Activated CD8-positive, alpha-beta memory T cell treated with anti-CD3 and anti-CD28 coated beads for 48 hours (primary cell): ENCODE results near the gene SCAP.

ENCODE experiments used
- DNase-seq, 3 experiments: peaks; one replicate each; pipeline ENCODE4 v3.0.0-alpha.2; 2020; ENCODE audit warnings: low read depth in 2 of 3, low spot score in 2 of 3

The SCAP gene

DNA sequence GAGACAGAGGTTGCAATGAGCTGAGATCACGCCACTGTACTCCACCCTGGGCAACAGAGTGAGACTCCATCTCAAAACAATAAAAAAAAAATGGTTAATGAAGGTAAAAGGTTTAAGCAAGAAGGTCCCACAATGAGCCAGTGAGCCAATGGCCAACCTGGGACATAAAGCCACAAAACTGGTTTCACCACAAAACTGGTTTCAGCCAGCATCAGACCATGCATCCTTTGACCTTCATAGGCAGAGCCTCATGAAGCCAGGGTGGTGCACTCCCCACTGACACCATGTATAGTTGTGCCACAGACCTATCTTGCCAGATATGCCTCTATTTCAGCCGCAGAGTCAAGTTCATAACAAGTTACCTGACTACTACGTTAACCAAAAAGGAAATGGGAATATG is 41.9 kb downstream of the SCAP start:
- DNase-seq: no peak

DNA sequence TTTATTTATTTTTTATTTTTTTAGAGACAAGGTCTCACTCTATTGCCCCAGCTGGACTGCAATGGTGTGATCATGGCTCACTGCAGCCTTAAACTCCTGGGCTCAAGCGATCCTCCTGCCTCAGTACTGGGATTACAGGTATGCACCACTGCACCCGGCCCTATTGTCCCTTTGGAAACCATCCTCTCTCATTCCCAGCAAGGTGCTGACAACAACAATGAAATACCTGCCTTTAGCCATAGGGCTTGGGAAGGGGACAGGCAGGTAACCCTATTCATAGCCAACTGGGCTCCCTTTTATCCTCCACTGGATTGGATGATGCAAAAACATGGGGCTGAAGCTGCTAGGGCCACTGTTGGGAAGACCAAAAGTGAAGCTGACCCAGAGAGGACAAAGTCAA is 43.1 kb downstream of the SCAP start:
- DNase-seq: no peak

DNA sequence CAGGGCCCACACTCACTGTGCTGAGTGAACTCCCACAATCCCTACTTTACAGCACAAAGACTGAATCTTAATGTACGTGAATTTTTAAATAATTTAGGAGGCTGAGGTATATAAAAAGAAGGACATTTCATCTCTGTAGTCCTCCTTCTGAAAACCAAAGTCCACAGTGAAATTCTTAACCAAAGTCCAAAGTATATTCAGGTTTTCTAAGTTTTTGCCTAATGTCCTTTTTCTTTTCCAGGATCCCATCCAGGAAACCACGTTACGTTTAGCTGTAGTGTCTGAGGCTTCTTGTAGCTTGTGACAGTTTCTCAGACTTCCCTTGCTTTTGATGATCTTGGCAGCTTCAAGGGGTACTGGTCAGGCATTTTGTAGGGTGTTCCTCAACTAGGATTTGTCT is 44.5 kb downstream of the SCAP start:
- no peak for DNase-seq

DNA sequence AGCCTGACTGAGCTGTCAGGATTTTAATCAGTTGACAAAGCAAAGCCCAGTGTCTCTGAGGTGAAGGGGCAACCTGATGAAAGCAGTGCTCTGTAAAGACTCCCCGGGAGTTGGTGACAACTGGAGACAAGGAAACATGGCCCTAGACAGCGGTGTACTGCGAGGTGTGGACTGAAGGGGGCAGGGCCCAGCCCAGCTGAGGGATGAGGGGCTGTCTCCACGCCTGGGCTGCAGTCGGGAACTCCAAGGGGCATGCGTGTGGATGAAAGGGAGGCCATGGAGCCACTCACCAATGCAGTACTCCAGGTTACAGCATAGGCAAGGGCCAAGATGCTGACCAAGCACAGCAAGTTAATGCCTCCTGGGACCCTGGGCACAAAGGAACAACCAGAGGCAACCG is 45.1 kb downstream of the SCAP start:
- no peak for DNase-seq

DNA sequence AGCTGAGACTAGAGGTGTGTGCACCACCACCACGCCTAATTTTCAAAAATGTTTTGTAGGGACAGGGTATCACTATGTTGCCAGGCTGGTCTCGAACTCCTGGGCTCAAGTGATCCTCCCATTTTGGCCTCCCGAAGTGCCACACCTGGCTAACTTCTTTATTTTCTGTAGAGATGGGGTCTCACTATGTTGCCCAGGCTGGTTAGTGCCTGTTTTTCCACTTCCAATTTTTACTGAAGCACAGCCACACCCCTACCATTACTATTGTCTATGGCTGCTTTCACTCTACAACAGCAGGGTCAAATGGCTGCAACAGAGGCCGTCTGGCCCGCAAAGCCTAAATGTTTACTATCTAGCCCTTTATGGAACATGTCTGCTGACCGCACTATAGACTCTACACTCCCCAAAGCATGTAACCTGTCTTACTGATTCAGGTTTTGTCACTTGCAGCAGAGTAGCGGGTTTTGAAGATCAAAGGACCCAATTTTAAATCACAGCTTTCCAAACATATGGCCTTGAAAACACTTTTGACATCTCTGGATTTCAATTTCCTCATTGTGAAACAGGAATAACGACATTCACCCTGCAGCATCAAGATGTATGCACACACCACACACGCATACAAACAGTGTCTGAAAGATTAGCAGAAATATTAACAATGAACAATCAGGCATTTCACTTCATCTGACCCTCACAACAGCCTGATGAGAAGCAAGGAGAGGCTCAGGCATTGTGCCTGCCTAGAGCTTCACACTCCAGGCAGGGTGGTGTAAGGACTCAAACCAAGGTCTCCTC is 46.1 kb downstream of the SCAP start:
- DNase-seq: no peak

DNA sequence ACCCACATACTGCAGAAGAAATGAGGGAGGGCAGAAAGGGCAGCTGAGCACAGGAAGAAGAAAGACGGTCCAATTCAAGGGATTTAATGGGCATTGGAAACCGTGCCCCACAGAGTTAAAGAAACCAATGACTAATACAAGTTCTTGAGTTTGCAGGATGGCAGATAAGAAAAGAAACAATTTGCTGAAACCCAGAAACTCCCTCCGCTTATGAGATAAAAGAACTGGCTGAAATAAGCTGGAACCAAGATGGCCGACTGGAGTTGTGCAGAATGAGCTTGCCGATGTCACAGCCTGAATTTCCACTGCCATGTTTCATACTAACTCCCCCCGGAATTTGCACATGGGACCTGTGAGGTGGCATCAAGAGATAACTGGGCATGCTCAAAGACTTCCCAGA is 47.1 kb downstream of the SCAP start:
- no peak for DNase-seq

DNA sequence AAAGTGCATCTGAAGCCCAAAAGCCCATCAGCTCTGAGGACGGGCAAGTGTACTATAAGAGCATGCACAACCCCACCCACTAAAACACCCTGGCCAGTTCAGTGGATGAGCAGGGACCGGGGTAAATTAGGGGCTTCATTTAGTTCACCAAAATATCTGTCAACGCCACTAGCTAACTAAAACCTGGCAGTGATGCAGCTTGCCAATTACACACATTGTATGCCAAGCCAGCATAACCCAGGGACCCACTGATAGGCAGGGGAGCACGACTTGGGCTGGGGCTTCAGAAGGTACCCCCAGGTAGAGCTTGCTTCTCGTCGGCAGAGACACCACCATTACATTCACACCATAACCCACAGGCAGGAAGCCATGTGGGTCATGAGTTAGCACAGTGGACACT is 47.9 kb downstream of the SCAP start:
- DNase-seq: no peak

DNA sequence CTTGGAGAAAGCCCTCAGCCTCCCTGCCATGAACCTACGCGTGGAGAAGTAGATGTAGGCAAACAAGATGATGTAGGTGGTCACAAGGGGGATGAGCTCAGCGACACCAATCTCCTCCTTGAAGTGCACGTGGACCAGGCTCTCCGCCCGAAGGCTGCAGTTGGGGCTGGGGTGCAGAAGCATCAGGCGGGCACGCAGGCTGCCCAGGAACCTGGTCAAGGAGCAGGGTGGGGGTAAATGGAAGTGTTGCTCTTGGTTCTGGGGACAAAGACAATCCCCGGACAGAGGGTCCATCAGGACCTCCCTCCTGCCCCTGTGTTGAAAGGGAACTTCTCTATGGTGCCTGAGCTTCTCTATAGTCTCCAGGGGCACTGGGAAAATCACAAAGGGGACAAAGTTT is 49.8 kb downstream of the SCAP start:
- no peak for DNase-seq

DNA sequence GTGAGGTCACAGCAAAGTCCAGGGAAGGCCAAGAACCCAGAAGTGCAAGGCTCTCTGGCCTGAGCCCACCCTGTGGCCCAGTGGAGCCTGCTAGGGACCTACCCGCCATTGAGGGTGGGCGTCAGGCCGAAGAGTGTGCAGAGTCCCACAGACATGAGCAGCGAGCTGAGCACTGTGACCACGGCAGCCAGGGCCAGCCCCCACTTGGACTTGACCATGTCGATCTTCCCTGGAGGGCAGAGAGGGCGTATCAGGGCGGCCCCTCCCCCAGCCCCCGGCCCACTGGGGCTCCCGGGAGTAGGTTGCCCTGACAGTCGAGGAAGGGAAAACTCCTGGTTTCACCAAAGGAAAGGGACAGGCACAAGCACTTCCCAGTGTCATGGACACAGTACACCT is 50.4 kb downstream of the SCAP start:
- no peak for DNase-seq

DNA sequence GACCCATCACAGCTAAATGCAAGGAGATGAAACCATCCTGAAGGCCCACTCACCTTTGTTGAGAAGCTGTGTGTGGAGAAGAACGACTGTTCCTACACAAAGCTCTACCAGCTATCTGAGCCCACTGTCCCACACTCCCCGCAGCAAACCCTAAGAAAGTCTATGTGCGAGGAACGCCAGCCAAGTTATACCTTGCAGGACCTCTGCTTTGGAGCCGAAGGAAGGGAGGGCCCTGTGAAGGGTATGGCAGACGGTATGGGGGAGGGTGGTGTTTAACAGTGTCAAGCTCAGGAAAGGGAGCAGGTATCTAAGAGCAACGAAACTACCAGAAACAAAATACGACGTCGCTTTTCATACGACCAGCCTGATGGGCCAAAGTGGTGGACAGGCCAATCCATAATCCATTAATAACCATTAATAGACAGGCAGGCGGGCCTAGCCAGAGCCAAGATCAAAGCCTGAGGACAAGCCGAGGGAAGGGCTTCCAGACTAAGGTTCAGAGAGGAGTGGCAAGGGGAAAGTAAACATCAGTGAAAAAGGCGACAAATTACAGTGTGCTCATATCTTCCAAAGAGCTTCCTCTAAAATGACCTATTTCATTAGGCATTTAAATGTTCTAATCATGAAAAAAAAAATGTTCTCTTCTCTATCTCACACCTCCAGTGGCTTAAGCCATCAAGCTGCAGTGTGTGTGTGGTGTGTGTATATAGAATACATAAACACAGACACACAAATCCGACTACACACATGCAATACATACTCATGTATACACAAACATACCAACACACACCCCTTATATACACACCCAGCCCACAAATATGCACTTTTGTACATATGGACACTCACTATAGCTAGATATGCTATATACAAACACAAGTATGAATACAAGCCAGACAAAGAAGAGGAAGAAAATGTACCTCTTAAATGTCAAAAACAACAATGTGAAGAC is 51.0 kb downstream of the SCAP start:
- DNase-seq: no peak

DNA sequence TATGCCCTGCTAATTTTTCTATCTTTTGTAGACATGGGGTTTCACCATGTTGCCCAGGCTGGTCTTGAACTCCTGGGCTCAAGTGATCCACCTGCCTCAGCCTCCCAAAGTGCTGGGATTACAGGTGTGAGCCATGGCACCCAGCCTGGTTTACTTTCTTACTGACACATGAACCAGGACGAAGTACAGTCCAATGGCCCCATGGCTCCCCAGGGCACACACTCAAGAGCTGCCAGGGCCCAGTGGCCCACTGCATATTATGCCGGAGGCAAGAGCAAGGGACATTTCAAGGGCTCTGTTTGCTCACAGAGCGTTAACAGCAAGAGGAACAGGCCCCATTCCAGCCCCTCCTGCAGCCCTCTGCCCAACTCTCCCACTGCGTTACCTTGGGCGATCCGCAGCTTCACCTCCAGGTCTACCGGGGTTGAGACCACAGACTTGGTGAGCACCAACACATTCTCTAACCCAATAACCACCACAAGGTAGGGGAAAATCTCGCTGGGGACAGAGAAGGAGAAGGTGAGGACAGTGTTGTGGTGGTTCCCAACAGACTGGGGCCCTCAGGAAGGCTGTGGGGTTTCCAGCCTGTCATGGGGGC is 52.1 kb downstream of the SCAP start:
- no peak for DNase-seq

DNA sequence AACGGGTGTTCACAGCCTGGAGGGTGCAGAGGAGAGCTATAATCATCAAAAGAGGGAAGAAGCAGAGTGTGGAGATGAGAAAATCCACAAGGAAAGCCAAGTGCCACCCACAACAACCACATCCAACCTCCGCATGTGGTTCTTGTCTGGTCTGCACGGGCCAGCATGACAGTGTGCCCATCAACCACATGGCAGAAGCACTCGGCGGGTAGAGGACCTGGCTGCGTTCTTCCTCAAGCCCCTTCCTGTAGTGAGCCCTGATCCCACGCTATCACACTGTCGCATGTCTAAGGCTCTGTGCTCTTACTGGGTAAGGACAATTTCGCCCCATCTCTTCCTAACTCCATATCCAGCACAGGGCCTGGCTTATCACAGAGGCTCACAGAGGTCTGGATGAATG is 53.0 kb downstream of the SCAP start:
- DNase-seq: no peak

DNA sequence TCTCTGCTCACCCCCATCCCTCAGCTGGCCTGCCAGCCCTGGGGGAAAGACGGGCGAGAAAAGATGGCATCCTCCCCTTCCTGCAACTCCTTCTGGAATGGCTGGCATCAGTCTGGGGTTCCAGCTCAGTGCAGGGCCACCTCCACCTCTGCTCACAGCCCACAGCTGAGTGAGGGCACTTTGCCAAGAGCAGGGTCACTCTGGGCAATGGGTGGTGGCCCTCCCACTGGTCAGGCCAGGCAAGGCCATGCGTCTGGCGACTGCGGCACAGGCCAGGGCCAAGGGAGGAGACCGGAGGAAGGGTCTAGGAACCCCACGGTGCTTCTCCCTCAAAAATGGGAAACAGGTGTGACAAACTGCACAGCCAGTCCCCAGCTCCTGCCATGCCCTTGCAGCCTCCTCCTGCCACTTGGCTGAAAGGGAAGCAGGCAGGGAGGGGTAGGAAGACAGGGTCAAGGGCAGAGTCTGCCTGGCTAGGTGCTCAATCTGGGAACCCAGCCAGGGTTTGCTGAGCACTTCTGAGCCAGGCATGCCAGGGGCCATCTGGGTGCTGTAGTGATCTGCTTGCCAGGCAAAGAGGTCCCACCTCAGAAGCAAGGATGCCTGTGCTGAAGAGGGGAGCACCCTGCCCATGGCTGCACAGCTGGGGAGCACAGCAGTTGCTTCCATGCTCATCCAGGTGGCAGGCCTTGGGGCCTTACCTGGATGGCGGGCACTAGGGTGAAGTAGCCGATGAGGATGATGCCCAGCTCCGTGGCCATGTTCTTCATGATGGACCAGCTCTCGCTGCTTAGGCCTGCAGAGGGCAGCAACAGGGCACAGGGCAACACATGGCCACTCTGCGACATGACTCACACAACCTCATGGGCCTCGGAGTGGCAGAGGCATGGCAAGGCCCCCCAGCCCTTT is 53.7 kb downstream of the SCAP start:
- DNase-seq: no peak

DNA sequence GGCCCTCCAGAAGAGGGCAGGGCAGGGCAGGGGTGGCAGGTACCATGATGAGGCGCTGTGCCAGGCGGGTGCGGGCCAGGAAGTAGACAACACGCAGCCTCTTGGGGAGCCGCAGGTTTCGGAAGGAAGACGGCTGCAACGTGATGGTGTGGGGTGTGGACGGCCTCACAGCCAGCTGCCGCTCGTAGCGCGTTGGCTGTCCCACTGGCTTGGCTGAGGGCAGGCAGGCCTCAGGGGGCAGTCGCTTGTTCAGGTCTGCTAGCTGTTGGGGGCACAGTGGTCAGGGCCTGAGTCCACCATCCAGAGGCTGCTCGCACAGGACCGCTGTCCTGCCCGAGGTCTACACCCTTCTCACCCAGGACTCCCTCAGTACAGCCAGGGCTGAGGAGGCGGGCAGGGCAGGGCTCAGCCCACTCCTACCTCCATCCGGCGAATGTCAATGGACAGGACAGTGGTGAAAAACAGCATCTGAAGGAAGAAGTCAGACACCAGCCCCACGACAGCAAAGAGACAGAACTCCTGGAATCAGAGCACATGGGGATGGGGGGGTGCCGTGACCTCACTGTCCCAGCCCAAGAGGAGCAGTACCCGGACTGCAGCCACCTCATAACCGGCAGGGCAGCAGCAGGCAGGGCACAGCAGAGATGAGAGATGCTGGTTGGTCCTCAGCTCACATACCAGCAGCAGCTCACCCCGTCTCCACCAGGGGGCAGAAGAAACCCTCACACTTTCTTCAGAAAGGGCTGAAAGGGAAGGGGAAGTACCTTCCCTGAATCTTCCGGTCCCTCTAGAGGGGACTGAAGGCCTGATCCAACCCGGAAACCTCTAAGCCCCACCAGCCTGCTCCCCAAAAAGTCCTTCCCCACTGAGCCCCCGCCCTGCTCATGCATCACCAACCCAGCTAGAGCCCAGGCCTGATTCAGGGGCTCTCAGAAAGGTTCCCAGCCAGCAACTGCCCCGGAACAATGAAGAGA is 54.9 kb downstream of the SCAP start:
- DNase-seq: peak; percentile 71 to 86 (median 79)

DNA sequence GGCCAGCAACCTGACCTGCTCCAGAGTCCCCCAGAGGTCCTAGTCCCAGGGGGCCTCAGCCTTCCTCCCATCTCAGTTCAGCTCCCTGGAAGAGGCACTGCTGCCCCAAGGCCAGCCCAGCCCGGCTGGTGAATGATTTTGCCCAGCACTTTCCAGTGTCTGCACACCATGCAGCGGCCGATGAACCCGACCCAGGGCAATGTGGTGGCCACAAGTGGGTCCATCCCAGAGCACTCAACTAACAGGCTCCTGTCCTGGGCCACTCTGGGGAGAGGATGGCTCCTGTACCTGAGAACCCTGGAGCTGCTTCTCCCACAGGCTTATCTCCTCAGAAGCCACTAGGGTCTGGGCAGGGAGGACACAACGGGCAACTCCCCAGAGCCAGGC is 55.7 kb downstream of the SCAP start:
- DNase-seq: no peak

DNA sequence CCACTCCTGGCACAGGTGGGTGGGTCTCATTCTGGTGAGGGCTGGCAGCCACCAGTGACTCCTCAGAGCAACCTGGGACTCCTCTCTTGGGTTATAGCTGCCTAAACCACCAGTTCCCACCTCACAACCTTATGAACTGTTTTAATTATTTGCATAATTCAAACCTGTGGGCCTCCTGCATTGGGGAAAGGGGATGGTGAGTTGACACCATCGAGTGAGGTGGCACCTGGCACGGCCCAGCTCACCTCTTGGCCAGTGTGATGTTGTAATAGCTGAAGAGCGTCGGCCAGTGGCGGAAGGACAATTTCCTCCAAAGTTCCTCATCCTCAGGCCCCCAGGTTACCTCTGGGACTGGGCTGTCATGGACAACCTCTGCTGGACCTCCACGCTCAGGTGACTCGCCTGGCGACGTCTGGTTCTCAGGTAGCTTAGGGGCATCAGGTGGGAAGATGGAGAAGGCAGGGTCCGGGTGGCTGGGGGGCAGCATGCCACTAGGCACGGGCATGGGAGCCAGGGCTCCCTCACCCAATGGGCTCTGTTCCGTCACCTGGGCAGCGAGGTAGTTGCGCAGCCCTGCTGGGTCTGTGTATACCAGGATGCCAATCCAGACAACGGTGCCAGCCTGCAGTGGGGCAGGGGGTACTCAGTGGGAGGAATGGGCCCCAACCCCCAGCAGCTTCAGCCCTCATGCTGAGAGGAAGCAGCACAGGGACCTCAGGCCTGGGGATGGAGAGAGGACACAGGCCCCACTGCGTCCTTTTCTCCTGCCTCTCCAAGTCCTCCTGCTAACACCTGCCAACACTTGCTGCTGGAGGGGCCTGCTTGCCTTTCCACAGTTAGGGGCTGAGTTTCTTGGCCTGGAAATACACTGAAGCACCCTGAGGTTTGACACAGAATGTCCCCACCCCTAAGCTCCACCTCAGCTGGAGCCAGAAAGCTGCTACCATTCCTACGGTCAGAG is 56.4 kb downstream of the SCAP start:
- no peak for DNase-seq

DNA sequence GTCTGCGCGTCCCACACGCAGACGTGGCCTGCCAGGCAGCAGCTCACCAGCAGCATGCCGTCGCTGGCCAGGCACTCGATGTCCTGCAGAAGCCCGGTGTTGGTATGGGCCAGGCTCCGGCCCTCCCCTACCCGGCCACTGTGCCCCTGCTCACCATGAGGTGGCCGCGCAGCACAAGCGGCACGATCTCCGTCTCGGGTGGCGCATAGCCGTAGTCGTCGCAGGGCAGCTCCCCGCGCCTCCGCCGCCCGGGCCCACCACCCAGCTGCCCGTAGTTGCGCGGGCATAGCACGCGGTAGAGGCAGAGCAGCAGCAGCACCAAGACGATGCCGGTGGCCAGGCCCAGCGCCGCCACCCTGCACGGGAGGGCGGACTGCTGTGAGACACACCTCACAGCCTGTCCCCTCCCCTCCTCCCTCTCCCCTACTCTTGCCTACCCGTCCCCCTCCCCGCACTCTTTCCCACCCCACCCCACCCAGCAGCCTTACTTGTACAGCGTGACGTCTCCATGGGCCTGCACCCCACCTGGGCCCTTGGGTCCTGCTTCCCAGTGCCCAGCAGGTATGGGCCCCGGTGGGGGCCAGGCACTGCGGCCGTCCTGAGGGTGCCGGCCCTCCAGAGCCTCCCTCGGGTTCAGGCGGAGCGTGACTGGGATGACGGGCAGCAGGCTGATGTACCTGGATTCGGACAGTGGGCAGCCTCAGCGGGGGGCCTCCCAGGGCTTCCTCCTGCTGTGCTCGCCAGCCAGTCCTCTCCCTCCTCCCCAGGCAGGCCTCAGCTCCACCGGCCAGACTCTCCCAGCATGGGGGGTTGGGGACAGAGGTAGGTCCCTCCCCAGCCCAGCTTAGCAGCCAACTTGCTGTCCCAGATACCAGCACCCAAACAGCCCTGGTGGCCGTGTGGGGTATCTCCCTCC is 57.3 kb downstream of the SCAP start:
- no peak for DNase-seq

DNA sequence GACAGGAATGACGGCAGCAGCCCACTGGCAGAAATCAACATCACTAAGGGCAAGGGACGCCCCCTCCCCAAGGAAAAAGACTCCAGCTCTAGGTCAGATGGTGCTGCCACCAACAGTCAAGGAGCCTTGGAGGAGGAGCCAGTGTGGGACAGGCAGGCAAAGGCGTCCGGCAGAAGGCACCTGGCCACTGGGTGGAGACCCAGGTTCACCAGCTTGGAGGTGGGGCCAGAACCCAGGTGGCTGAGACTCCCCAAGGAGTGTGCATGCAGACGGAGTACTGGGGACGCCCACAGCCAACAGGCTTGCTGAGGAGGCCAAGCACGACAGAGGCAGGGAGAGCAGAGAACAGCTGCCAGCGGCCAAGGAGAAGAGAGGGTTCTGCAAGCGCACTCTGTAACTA is 59.7 kb downstream of the SCAP start:
- no peak for DNase-seq
